ENCODE measurements around the gene TRAF4. TPM values are rescaled to one million over a fixed set of nuclear protein-coding genes. Genes with fewer than 3 reads are reported as not detected.
"Not testable (repeated sequence)": the region's sequence is repeated elsewhere in the genome, so short reads cannot be mapped to it uniquely, and the experiment has no call there.

Gene TRAF4
- total RNA-seq, 1 donor from 2014 or later = 172 TPM

GRCh38 chr17:28718333-28719020 lies 25.3 kb upstream of the TRAF4 start:
- no peak for DNase-seq (ENCODE audit: low read depth, low spot score)
- Mint-ChIP-seq H3K4me1 (peaks cover 63% of the 10 kb centered on the region), H3K9me3 (no peaks in the 10 kb centered on the region)

DNA sequence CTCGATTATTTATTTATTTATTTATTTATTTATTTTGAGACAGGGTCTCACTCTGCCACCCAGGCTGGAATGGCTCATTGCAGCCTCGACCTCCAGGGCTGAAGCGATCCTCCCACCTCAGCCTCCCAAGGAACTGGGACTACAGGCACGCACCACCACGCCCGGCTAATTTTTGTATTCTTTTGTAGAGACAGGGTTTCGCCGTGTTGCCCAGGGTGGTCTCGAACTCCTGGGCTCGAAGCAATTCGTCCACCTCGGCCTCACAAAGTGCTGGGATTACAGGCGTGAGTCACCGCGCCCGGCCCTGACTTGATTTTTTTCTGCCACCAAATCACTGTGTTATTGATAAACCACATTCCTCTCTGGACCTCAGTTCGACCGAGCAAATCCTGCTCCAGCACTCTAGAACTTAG lies 24.8 kb upstream of the TRAF4 start:
- peaks cover 26% of the 10 kb centered on the region for H3K36me3 Mint-ChIP-seq (ENCODE audit: low read depth)
- H3K4me3 Mint-ChIP-seq = peak overlapping the region; percentile 100
- TF ChIP-seq, protein P1, sequence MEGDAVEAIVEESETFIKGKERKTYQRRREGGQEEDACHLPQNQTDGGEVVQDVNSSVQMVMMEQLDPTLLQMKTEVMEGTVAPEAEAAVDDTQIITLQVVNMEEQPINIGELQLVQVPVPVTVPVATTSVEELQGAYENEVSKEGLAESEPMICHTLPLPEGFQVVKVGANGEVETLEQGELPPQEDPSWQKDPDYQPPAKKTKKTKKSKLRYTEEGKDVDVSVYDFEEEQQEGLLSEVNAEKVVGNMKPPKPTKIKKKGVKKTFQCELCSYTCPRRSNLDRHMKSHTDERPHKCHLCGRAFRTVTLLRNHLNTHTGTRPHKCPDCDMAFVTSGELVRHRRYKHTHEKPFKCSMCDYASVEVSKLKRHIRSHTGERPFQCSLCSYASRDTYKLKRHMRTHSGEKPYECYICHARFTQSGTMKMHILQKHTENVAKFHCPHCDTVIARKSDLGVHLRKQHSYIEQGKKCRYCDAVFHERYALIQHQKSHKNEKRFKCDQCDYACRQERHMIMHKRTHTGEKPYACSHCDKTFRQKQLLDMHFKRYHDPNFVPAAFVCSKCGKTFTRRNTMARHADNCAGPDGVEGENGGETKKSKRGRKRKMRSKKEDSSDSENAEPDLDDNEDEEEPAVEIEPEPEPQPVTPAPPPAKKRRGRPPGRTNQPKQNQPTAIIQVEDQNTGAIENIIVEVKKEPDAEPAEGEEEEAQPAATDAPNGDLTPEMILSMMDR (conservative IDR thresholded peaks at IDR 0.05) = no peak
- peak overlapping the region; percentile 98 for H3K27ac Mint-ChIP-seq (ENCODE audit: unreplicated experiment)
- peaks cover 67% of the 10 kb centered on the region for H3K4me1 Mint-ChIP-seq
- H3K9me3 Mint-ChIP-seq = no peaks in the 10 kb centered on the region
- peak; percentile 18 for DNase-seq (ENCODE audit: low read depth, low spot score)
- H3K27me3 Mint-ChIP-seq (ENCODE audit: low read depth) = peaks cover 8% of the 10 kb centered on the region

More at GRCh38 chr17:28718333-28719020, 25.3 kb upstream of the TRAF4 start:
- Mint-ChIP-seq H3K4me3 (peak overlapping the region; percentile 87), H3K27ac (ENCODE audit: unreplicated experiment) (peak overlapping the region; percentile 98), H3K36me3 (ENCODE audit: low read depth) (peaks cover 30% of the 10 kb centered on the region), H3K27me3 (ENCODE audit: low read depth) (peaks cover 8% of the 10 kb centered on the region)
- TF ChIP-seq, protein P1 (conservative IDR thresholded peaks at IDR 0.05) = no peak

DNA sequence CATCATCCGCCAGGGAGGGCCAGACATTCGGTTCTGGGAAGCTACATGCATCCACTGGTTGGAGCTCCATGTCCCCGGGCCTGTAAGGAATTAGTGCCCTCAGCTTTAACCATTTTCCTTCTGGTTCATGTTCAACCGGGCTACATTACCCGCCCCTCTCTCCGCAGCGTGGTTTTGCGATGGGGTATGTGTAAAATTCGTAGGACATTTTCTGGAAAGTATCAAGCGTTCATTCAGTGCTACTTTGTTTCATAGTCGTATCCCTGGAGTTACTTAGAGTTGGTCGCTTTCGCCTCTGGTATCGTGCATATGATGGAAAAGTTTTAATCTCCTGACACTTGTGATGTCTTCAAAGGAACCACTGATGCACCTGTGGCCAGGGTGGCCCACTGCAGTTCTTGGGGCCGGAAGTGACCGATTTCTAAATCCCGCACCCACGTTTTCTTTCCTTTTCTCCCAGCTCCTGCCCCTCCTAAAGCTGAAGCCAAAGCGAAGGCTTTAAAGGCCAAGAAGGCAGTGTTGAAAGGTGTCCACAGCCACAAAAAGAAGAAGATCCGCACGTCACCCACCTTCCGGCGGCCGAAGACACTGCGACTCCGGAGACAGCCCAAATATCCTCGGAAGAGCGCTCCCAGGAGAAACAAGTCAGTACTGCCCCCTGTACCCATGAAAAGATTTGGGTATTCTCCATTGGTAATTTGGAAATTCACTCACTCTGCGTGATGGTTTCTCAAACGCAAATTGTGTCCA lies 23.4 kb upstream of the TRAF4 start:
- Mint-ChIP-seq H3K27me3 (ENCODE audit: low read depth) (peaks cover 14% of the 10 kb centered on the region), H3K9me3 (no peaks in the 10 kb centered on the region), H3K36me3 (ENCODE audit: low read depth) (peaks cover 23% of the 10 kb centered on the region), H3K4me1 (peaks cover 78% of the 10 kb centered on the region), H3K4me3 (peak overlapping the region; percentile 100), H3K27ac (ENCODE audit: unreplicated experiment) (peak overlapping the region; percentile 98)
- DNase-seq (ENCODE audit: low read depth, low spot score) = no peak
- TF ChIP-seq, protein P1 (conservative IDR thresholded peaks at IDR 0.05) = peak; percentile 32

GRCh38 chr17:28720997-28721329 lies 22.8 kb upstream of the TRAF4 start:
- H3K27me3 Mint-ChIP-seq (ENCODE audit: low read depth) = peaks cover 16% of the 10 kb centered on the region
- H3K4me3 Mint-ChIP-seq = peak overlapping the region; percentile 100
- H3K4me1 Mint-ChIP-seq = peaks cover 76% of the 10 kb centered on the region
- not testable (repeated sequence) for H3K9me3 Mint-ChIP-seq; DNase-seq (ENCODE audit: low read depth, low spot score)
- peak overlapping the region; percentile 98 for H3K27ac Mint-ChIP-seq (ENCODE audit: unreplicated experiment)
- peaks cover 23% of the 10 kb centered on the region for H3K36me3 Mint-ChIP-seq (ENCODE audit: low read depth)

GRCh38 chr17:28722417-28723158 lies 21.2 kb upstream of the TRAF4 start:
- Mint-ChIP-seq H3K4me3 (peak overlapping the region; percentile 100), H3K36me3 (ENCODE audit: low read depth) (peaks cover 23% of the 10 kb centered on the region), H3K4me1 (peaks cover 79% of the 10 kb centered on the region), H3K9me3 (no peaks in the 10 kb centered on the region), H3K27ac (ENCODE audit: unreplicated experiment) (no peak overlapping the region), H3K27me3 (ENCODE audit: low read depth) (peaks cover 27% of the 10 kb centered on the region)
- TF ChIP-seq, protein P1 (conservative IDR thresholded peaks at IDR 0.05) = no peak
- DNase-seq (ENCODE audit: low read depth, low spot score) = no peak
